Keratinocyte (primary cell): Measurements from ENCODE around the gene ALG6. TPM values are rescaled to one million over a fixed set of nuclear protein-coding genes. Genes with fewer than 3 reads are reported as not detected.

Experiments used
- DNase-seq: peaks from one replicate; pipeline ENCODE4 v3.0.0-alpha.2; 2011; ENCODE audit warnings: low read depth, missing footprints, low spot score
- FAIRE-seq: peaks from 2 replicates; lab custom pipeline; 2011; peaks lifted over from hg19 to GRCh38; lab: Jason Lieb, UNC
- H2AFZ ChIP-seq: 2 replicates; pipeline ENCODE4 v1.6.0; 2012; ENCODE audit warnings: low read length, control low read depth, inconsistent platforms; ENCODE audit not compliant: control insufficient read depth
- H3K27ac ChIP-seq: 2 replicates; pipeline ENCODE4 v1.5.1; 2011; ENCODE audit warnings: low read length; ENCODE audit not compliant: control insufficient read depth, insufficient read depth
- H3K27me3 ChIP-seq: 3 replicates; pipeline ENCODE4 v1.6.0; 2011; ENCODE audit warnings: low read length; ENCODE audit not compliant: control insufficient read depth, insufficient read depth; ENCODE audit errors: extremely low read depth
- H3K36me3 ChIP-seq, 2 experiments: 2 replicates in 1 of 2; 3 replicates in 1 of 2; pipeline ENCODE4 v1.5.1; 2011; ENCODE audit warnings: low read length in 2 of 2, mild to moderate bottlenecking in 1 of 2; ENCODE audit not compliant: control insufficient read depth in 2 of 2, insufficient read depth in 2 of 2; ENCODE audit errors: extremely low read depth in 1 of 2
- H3K4me1 ChIP-seq: 3 replicates; pipeline ENCODE4 v1.5.1; 2011; ENCODE audit warnings: low read length; ENCODE audit not compliant: control insufficient read depth, insufficient read depth; ENCODE audit errors: extremely low read depth
- H3K4me2 ChIP-seq: 3 replicates; pipeline ENCODE4 v1.6.0; 2011; ENCODE audit warnings: low read depth, low read length; ENCODE audit not compliant: control insufficient read depth, insufficient read depth; ENCODE audit errors: extremely low read depth
- H3K4me3 ChIP-seq, 3 experiments: fragments of 200-600 bp in 1 of 3; sonication (generic) in 1 of 3; 2 replicates in 2 of 3; 3 replicates in 1 of 3; pipeline ENCODE4 v1.5.1; 2011 to 2016; ENCODE audit warnings: low read length in 3 of 3, mild to moderate bottlenecking in 3 of 3, control low read depth in 2 of 3, inconsistent platforms in 1 of 3, low read depth in 1 of 3, mixed read lengths in 1 of 3, mixed run types in 1 of 3, moderate library complexity in 1 of 3; ENCODE audit not compliant: control insufficient read depth in 2 of 3, insufficient read depth in 2 of 3; ENCODE audit errors: extremely low read depth in 1 of 3
- H3K79me2 ChIP-seq: 2 replicates; pipeline ENCODE4 v1.6.0; 2012; ENCODE audit warnings: low read length; ENCODE audit not compliant: control insufficient read depth, insufficient read depth
- H3K9ac ChIP-seq: 3 replicates; pipeline ENCODE4 v1.6.0; 2011; ENCODE audit warnings: low read length; ENCODE audit not compliant: control insufficient read depth, insufficient read depth; ENCODE audit errors: extremely low read depth
- H3K9me1 ChIP-seq: 3 replicates; pipeline ENCODE4 v1.6.0; 2011; ENCODE audit warnings: low read length; ENCODE audit not compliant: control insufficient read depth, insufficient read depth; ENCODE audit errors: extremely low read depth
- H3K9me3 ChIP-seq: 2 replicates; pipeline ENCODE4 v1.5.1; 2012; ENCODE audit warnings: low read depth, low read length; ENCODE audit not compliant: control insufficient read depth
- H4K20me1 ChIP-seq: 3 replicates; pipeline ENCODE4 v1.6.0; 2011; ENCODE audit warnings: low read length; ENCODE audit not compliant: control insufficient read depth, insufficient read depth; ENCODE audit errors: extremely low read depth
- EZH2 ChIP-seq: IDR thresholded peaks from one replicate; pipeline ENCODE4 v1.6.1; 2012; ENCODE audit warnings: inconsistent platforms, mild to moderate bottlenecking, low read length, moderate library complexity
- dilution Hi-C: fragments of 300-500 bp; cut with MboI; formaldehyde crosslinking; loops from one replicate; pipeline ENCODE4 v1.7.0; 2020; ENCODE audit warnings: low sequenced_read_pairs; ENCODE audit not compliant: extremely low pct_ligation_motif_present
- polyA plus RNA-seq, 5 experiments: library from polyadenylated mRNA; depleted of rRNA in 3 of 5; stranded (reverse) in 3 of 5; stranded (forward) in 1 of 5; unstranded in 1 of 5; fragments of >200 nt; gene quantifications; 1 replicate in 1 of 5; 2 replicates in 3 of 5; 3 replicates in 1 of 5; pipeline versions ENCODE4 v1.2.1 to v1.2.3, GENCODE V29; 2011 to 2012; ENCODE audit warnings: missing spikeins in 2 of 5, low read depth in 1 of 5, low replicate concordance in 1 of 5
- TF ChIP-seq, protein P1 (sequence below), 3 experiments: IDR thresholded peaks in 1 of 3; conservative IDR thresholded peaks in 1 of 3; optimal IDR thresholded peaks in 1 of 3; 2 replicates in 2 of 3; 3 replicates in 1 of 3; pipeline versions ENCODE3 to v1.5.1; 2011; ENCODE audit warnings: low read length in 3 of 3, mild to moderate bottlenecking in 3 of 3, moderate library complexity in 2 of 3, control low read depth in 1 of 3, inconsistent platforms in 1 of 3; ENCODE audit not compliant: insufficient read depth in 2 of 3; ENCODE audit errors: extremely low read depth in 1 of 3

ALG6 gene
- polyA plus RNA-seq, 1 donor (not counting 4 experiments of a cell fraction or from before 2014, with no cell fraction given) = 20.5 TPM

DNA sequence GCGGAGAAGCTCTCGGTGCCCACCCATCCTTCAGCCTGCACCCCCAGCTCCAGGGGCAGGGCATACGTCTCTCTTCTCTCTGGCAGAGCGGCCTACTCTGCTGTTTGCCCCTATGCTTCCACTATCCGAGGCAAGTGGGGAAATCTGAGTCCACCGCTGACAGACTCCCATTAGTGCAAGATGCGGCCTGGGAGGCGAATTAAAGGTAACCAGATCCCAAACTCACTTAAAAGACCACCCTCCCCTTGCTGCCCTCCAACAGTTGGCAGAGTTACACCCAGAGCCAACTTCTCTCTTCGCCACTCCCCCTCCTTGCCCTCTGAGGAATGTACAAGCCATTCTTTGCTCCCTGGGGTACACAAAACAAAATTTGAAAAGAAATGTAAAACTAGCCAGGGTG lies 38.6 kb upstream of the ALG6 start:
- Histone ChIP-seq H3K27ac (no peak overlapping the region), H3K9me3 (no peaks in the 10 kb centered on the region), H3K27me3 (peaks cover 86% of the 10 kb centered on the region), H3K4me1 (no peaks in the 10 kb centered on the region), H3K4me2 (no peak overlapping the region), H4K20me1 (peaks cover 3% of the 10 kb centered on the region), H3K4me3 (no peak overlapping the region), H2AFZ (no peak overlapping the region), H3K79me2 (no peaks in the 10 kb centered on the region), H3K9ac (no peak overlapping the region), H3K9me1 (no peaks in the 10 kb centered on the region), H3K36me3 (no peaks in the 10 kb centered on the region)
- DNase-seq (no peak), FAIRE-seq (no peak)
- TF ChIP-seq, protein P1, sequence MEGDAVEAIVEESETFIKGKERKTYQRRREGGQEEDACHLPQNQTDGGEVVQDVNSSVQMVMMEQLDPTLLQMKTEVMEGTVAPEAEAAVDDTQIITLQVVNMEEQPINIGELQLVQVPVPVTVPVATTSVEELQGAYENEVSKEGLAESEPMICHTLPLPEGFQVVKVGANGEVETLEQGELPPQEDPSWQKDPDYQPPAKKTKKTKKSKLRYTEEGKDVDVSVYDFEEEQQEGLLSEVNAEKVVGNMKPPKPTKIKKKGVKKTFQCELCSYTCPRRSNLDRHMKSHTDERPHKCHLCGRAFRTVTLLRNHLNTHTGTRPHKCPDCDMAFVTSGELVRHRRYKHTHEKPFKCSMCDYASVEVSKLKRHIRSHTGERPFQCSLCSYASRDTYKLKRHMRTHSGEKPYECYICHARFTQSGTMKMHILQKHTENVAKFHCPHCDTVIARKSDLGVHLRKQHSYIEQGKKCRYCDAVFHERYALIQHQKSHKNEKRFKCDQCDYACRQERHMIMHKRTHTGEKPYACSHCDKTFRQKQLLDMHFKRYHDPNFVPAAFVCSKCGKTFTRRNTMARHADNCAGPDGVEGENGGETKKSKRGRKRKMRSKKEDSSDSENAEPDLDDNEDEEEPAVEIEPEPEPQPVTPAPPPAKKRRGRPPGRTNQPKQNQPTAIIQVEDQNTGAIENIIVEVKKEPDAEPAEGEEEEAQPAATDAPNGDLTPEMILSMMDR (optimal IDR thresholded peaks at IDR 0.05 in 1 of 3, IDR thresholded peaks at IDR 0.05 in 1 of 3, conservative IDR thresholded peaks at IDR 0.05 in 1 of 3; ENCODE audit: extremely low read depth in 1 of 3, insufficient read depth in 2 of 3, low read length in 3 of 3) = no peak
- TF ChIP-seq EZH2 = no peak
- dilution Hi-C loops = no loop called here

DNA sequence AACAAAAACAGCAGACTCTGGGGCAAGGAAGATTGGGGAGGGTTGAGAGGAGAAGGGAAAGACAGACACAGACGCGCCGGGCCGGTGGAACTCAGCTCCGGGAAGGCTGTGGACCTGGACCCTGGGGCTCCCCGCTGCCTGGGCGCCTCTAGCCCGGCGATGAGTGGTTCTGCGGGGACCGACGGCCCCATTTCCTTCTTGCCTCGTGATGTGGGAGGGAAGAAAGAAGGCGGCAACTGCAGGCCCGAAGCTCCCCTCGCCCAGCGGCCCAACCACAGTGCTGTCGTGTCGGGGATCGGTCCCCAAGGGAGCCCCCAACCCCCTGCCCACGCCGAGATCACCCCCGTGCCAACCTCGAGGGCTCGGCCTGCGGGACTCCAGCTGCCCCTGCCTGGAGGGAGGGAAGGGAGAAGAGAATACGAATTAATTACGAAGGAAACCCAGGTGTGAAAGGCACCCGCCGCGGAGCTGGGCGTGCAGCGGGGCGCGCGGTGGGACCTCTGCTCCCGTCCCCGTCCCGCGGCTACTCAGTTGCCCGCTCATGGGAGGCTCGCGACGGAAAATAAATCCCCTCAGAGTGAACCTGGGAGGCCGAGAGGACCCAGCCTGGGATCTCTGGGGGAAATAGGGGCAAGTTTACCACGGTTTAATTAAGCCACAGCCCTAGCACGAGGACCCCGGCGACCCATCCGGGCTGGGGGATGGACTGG lies 37.7 kb upstream of the ALG6 start:
- H3K79me2 ChIP-seq = no peaks in the 10 kb centered on the region
- peaks cover 76% of the 10 kb centered on the region for H3K27me3 ChIP-seq
- no peaks in the 10 kb centered on the region for H3K9me3 ChIP-seq
- FAIRE-seq (no peak), DNase-seq (no peak)
- dilution Hi-C loops = no loop called here
- no peaks in the 10 kb centered on the region for H3K9me1 ChIP-seq
- no peak overlapping the region for H3K4me2 ChIP-seq
- H3K4me3 ChIP-seq = no peak overlapping the region
- H3K9ac ChIP-seq = no peak overlapping the region
- TF ChIP-seq, protein P1 (optimal IDR thresholded peaks at IDR 0.05 in 1 of 3, IDR thresholded peaks at IDR 0.05 in 1 of 3, conservative IDR thresholded peaks at IDR 0.05 in 1 of 3; ENCODE audit: extremely low read depth in 1 of 3, insufficient read depth in 2 of 3, low read length in 3 of 3) = no peak
- TF ChIP-seq EZH2 = peak; percentile 16
- peaks cover 3% of the 10 kb centered on the region for H4K20me1 ChIP-seq
- H3K27ac ChIP-seq = no peak overlapping the region
- H3K4me1 ChIP-seq = no peaks in the 10 kb centered on the region
- no peaks in the 10 kb centered on the region for H3K36me3 ChIP-seq
- no peak overlapping the region for H2AFZ ChIP-seq
